H1 (cell line): ENCODE data around the gene KRT72. TPM values are rescaled to one million over a fixed set of nuclear protein-coding genes. Genes with fewer than 3 reads are reported as not detected.

Source experiments
- USF2 ChIP-seq: IDR thresholded peaks from 2 replicates; pipeline ENCODE4 v1.6.1; 2011; ENCODE audit warnings: low read length, improper control_type of control experiment
- polyA plus RNA-seq, 7 experiments: library from polyadenylated mRNA; depleted of rRNA in 3 of 7; stranded (reverse) in 5 of 7; unstranded in 2 of 7; fragments of >200 nt in 5 of 7; fragments of 200-250 nt in 2 of 7; gene quantifications; 1 replicate in 5 of 7; 2 replicates in 1 of 7; 4 replicates in 1 of 7; pipeline versions ENCODE4 v1.2.1 to v1.2.3, GENCODE V29; 2011 to 2013; ENCODE audit warnings: missing spikeins in 2 of 7, mixed read lengths in 2 of 7
- total RNA-seq: library from RNA; stranded (reverse); fragmentation: NEBNext Ultra II Directional; extraction: Animal tissue kit (Norgen Biotek cat#: 25700); gene quantifications from 2 replicates; pipeline ENCODE4 v1.2.1, GENCODE V29; 2021

KRT72 gene
- total and polyA plus RNA-seq, 2 of the 8 experiments (the other 6 are each of a cell fraction or from before 2014, with no cell fraction given) = not detected

DNA sequence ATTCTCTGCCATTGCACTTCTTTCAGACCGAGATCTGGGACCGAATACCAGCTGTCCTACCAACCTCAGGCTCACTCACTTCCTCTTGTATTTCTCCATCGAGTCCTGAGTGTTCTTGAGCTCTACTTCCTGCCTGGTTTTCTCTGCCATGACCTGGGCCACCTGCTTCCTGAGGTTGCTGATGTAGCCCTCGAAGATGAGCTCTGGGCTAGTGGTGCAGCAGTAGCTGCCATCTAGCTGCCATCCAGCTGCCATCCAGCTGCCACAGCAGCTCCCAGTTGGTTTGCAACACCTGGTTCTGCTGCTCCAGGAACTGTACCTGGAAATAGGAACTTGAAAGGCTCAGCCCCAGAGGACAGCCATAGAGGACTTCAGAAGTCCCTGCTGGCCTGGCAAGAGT lies 32.1 kb upstream of the KRT72 start (continued):
- TF ChIP-seq USF2 = no peak
- TF ChIP-seq, all 59 proteins: peak for 0
